ENCODE results near the gene DDX11.
"Not testable (repeated sequence)": the region's sequence is repeated elsewhere in the genome, so short reads cannot be mapped to it uniquely, and the experiment has no call there.

DNA sequence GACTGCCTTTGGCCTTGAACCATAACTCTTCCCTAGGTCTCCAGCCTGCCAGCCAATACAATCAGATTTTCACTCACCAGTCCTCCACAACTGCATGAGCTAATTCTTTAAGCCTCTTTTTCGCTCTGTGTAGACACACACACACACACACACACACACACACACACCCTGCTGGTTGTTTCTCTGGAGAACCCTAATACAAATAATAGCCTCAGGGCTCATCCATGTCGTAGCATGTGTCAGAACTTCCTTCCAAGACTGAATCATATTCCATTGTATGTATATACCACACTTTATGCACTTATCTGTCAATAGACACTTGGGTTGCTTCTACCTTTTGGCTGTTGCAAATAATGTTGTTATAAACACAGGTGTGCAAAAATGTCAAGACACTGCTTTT, 6.0 kb upstream of the DDX11 start:
- TF ChIP-seq CTCF (IDR thresholded peaks at IDR 0.05; ENCODE audit: insufficient read depth, low read length); REST (IDR thresholded peaks at IDR 0.05; ENCODE audit: insufficient replicate concordance, low read depth); GABPA (IDR thresholded peaks at IDR 0.05; ENCODE audit: low read depth): not testable (repeated sequence)

All from HL-60 (cell line).